ENCODE measurements around the gene NPY5R.

DNA sequence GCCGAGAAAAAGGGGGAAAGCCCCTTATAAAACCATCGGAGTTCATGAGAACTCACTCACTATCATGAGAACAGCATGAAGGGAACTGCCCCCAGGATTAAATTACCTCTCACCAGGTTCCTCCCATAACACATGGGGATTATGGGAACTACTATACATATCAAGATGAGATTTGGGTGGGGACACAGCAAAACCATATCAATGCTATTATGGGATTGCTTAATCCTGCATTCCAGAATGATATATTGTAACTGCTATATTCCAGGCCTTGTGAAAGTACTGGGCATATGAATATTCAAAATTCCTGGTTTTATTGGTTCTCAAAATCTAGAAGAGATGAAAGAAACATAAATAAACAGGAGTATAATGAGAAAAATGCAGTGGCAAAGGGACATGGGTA is 40.6 kb upstream of the NPY5R start:
- TF ChIP-seq, protein P1, sequence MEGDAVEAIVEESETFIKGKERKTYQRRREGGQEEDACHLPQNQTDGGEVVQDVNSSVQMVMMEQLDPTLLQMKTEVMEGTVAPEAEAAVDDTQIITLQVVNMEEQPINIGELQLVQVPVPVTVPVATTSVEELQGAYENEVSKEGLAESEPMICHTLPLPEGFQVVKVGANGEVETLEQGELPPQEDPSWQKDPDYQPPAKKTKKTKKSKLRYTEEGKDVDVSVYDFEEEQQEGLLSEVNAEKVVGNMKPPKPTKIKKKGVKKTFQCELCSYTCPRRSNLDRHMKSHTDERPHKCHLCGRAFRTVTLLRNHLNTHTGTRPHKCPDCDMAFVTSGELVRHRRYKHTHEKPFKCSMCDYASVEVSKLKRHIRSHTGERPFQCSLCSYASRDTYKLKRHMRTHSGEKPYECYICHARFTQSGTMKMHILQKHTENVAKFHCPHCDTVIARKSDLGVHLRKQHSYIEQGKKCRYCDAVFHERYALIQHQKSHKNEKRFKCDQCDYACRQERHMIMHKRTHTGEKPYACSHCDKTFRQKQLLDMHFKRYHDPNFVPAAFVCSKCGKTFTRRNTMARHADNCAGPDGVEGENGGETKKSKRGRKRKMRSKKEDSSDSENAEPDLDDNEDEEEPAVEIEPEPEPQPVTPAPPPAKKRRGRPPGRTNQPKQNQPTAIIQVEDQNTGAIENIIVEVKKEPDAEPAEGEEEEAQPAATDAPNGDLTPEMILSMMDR (tag by site-specific recombination; IDR thresholded peaks at IDR 0.05) = no peak
- TF ChIP-seq SP2 (tag by site-specific recombination; IDR thresholded peaks at IDR 0.05) = no peak
- no peak for TF ChIP-seq SP7 (tag by site-specific recombination; IDR thresholded peaks at IDR 0.05)
- TF ChIP-seq RBAK (tag by site-specific recombination; IDR thresholded peaks at IDR 0.05) = no peak
- TF ChIP-seq ZNF571 (tag by site-specific recombination; IDR thresholded peaks at IDR 0.05) = no peak
- no peak for TF ChIP-seq ZBTB1 (tag by site-specific recombination; IDR thresholded peaks at IDR 0.05)
- no peak for TF ChIP-seq ZFP69B (tag by site-specific recombination; IDR thresholded peaks at IDR 0.05)
- no peak for TF ChIP-seq ZNF426 (tag by site-specific recombination; IDR thresholded peaks at IDR 0.05)
- TF ChIP-seq ZNF561 (tag by site-specific recombination; IDR thresholded peaks at IDR 0.05; ENCODE audit: borderline replicate concordance) = no peak
- TF ChIP-seq ZBTB20 (tag by site-specific recombination; IDR thresholded peaks at IDR 0.05) = no peak
- TF ChIP-seq KLF16 (tag by site-specific recombination; IDR thresholded peaks at IDR 0.05) = no peak
- TF ChIP-seq, protein P2, sequence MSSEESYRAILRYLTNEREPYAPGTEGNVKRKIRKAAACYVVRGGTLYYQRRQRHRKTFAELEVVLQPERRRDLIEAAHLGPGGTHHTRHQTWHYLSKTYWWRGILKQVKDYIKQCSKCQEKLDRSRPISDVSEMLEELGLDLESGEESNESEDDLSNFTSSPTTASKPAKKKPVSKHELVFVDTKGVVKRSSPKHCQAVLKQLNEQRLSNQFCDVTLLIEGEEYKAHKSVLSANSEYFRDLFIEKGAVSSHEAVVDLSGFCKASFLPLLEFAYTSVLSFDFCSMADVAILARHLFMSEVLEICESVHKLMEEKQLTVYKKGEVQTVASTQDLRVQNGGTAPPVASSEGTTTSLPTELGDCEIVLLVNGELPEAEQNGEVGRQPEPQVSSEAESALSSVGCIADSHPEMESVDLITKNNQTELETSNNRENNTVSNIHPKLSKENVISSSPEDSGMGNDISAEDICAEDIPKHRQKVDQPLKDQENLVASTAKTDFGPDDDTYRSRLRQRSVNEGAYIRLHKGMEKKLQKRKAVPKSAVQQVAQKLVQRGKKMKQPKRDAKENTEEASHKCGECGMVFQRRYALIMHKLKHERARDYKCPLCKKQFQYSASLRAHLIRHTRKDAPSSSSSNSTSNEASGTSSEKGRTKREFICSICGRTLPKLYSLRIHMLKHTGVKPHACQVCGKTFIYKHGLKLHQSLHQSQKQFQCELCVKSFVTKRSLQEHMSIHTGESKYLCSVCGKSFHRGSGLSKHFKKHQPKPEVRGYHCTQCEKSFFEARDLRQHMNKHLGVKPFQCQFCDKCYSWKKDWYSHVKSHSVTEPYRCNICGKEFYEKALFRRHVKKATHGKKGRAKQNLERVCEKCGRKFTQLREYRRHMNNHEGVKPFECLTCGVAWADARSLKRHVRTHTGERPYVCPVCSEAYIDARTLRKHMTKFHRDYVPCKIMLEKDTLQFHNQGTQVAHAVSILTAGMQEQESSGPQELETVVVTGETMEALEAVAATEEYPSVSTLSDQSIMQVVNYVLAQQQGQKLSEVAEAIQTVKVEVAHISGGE (tag by site-specific recombination; conservative IDR thresholded peaks at IDR 0.05; ENCODE audit: low read depth) = no peak
- TF ChIP-seq ZNF292 (tag by site-specific recombination; IDR thresholded peaks at IDR 0.05; ENCODE audit: borderline replicate concordance, low read depth) = no peak

Data from HEK293 (cell line).